AG08395 (cell line): ENCODE measurements around the gene IFNGR1.
A peak's percentile ranks its signal among the peaks of the same experiment; 100 is the strongest.
"Not testable (repeated sequence)": the region's sequence is repeated elsewhere in the genome, so short reads cannot be mapped to it uniquely, and the experiment has no call there.

Source experiments
- DNase-seq: peaks from one replicate; pipeline ENCODE4 v3.0.0; 2012; ENCODE audit warnings: mixed read lengths, low spot score

Gene IFNGR1

GRCh38 chr6:137218917-137219663 lies at the start of gene IFNGR1:
Gene IFNGR1, minus strand, starts transcription at chr6:137219385. Its CDS starts 58 bp downstream, at chr6:137219327.
- peak; percentile 96 for DNase-seq

GRCh38 chr6:137268911-137269310 lies 49.7 kb upstream of the IFNGR1 start:
- DNase-seq: no peak

- no peak for DNase-seq
These were observed 47.1 kb upstream of the IFNGR1 start for GRCh38 chr6:137266309-137266586.

- no peak for DNase-seq
These were observed 46.5 kb upstream of the IFNGR1 start for GRCh38 chr6:137265561-137266308.

- DNase-seq: no peak
These were observed 45.3 kb upstream of the IFNGR1 start for GRCh38 chr6:137264311-137265075.

GRCh38 chr6:137261761-137262160 lies 42.6 kb upstream of the IFNGR1 start:
- no peak for DNase-seq

- DNase-seq: no peak
These were observed 42.2 kb upstream of the IFNGR1 start for GRCh38 chr6:137261361-137261760.

- no peak for DNase-seq
These were observed 41.0 kb upstream of the IFNGR1 start for GRCh38 chr6:137260217-137260616.

GRCh38 chr6:137259349-137259748 lies 40.2 kb upstream of the IFNGR1 start:
- no peak for DNase-seq

GRCh38 chr6:137258170-137258569 lies 39.0 kb upstream of the IFNGR1 start:
- no peak for DNase-seq

- no peak for DNase-seq
These were observed 37.3 kb upstream of the IFNGR1 start for GRCh38 chr6:137256350-137257103.

- no peak for DNase-seq
These were observed 35.8 kb upstream of the IFNGR1 start for GRCh38 chr6:137254966-137255365.

- not testable (repeated sequence) for DNase-seq
These were observed 35.2 kb upstream of the IFNGR1 start for GRCh38 chr6:137254430-137254829.

- DNase-seq: no peak
These were observed 29.5 kb upstream of the IFNGR1 start for GRCh38 chr6:137248702-137249101.

- no peak for DNase-seq
These were observed 28.5 kb upstream of the IFNGR1 start for GRCh38 chr6:137247724-137248123.

GRCh38 chr6:137246791-137247202 lies 27.6 kb upstream of the IFNGR1 start:
- DNase-seq: no peak

GRCh38 chr6:137246164-137246563 lies 27.0 kb upstream of the IFNGR1 start:
- no peak for DNase-seq

GRCh38 chr6:137241481-137242038 lies 22.4 kb upstream of the IFNGR1 start:
- DNase-seq: peak; percentile 19

- DNase-seq: peak; percentile 27
These were observed 21.0 kb upstream of the IFNGR1 start for GRCh38 chr6:137240168-137240567.

GRCh38 chr6:137237413-137238170 lies 18.4 kb upstream of the IFNGR1 start:
- DNase-seq: peak; percentile 37
